ENCODE data around the gene MUC21.

MUC21 gene

DNA sequence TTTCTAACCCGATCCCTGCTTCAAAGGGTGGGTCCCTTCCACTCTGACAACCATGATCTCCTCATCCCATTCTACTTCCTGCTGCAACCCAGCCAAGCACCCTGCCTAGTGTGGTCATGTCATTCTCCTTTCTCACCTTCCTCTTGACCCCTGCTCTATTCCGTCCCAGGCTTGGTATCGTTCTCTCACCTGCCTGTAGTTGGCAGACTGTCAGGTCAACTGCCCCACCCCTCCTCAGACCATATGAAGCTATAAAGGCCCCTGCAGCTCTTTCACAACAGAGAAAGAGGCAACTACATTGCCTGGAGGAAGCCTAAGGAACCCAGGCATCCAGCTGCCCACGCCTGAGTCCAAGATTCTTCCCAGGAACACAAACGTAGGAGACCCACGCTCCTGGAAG, at the start of gene MUC21:
Gene MUC21, plus strand, starts transcription at position 280 of the 400 bp plus-strand sequence. CDS start 241 bp downstream, outside the sequence.
- Histone ChIP-seq H3K27me3 (ENCODE audit: control insufficient read depth, insufficient read depth, low read length) (no peaks in the 10 kb centered on the region), H3K4me3 (ENCODE audit: low read length) (no peak within 1 kb of the TSS), H3K36me3 (ENCODE audit: control insufficient read depth, insufficient read depth, low read length) (no peaks in the 10 kb centered on the region), H3K4me1 (ENCODE audit: control insufficient read depth, insufficient read depth, low read length) (no peaks in the 10 kb centered on the region), H3K9ac (ENCODE audit: low read length) (no peak within 1 kb of the TSS), H3K27ac (ENCODE audit: low read depth, low read length) (no peak within 1 kb of the TSS)

- Histone ChIP-seq H3K4me3 (ENCODE audit: low read length) (no peak overlapping the region), H3K27ac (ENCODE audit: low read depth, low read length) (no peak overlapping the region), H3K4me1 (ENCODE audit: control insufficient read depth, insufficient read depth, low read length) (no peaks in the 10 kb centered on the region), H3K9ac (ENCODE audit: low read length) (no peak overlapping the region), H3K27me3 (ENCODE audit: control insufficient read depth, insufficient read depth, low read length) (no peaks in the 10 kb centered on the region), H3K36me3 (ENCODE audit: control insufficient read depth, insufficient read depth, low read length) (no peaks in the 10 kb centered on the region)
These were observed 48.5 kb upstream of the MUC21 start for GRCh38 chr6:30935018-30935417.

- Histone ChIP-seq H3K27me3 (ENCODE audit: control insufficient read depth, insufficient read depth, low read length) (no peaks in the 10 kb centered on the region), H3K4me3 (ENCODE audit: low read length) (no peak overlapping the region), H3K36me3 (ENCODE audit: control insufficient read depth, insufficient read depth, low read length) (no peaks in the 10 kb centered on the region), H3K4me1 (ENCODE audit: control insufficient read depth, insufficient read depth, low read length) (no peaks in the 10 kb centered on the region), H3K27ac (ENCODE audit: low read depth, low read length) (no peak overlapping the region), H3K9ac (ENCODE audit: low read length) (no peak overlapping the region)
These were observed 46.3 kb upstream of the MUC21 start for GRCh38 chr6:30937265-30937664.

GRCh38 chr6:30938730-30939129, 44.8 kb upstream of the MUC21 start:
- Histone ChIP-seq H3K27me3 (ENCODE audit: control insufficient read depth, insufficient read depth, low read length) (peaks cover 5% of the 10 kb centered on the region), H3K4me1 (ENCODE audit: control insufficient read depth, insufficient read depth, low read length) (no peaks in the 10 kb centered on the region), H3K4me3 (ENCODE audit: low read length) (no peak overlapping the region), H3K9ac (ENCODE audit: low read length) (no peak overlapping the region), H3K36me3 (ENCODE audit: control insufficient read depth, insufficient read depth, low read length) (no peaks in the 10 kb centered on the region), H3K27ac (ENCODE audit: low read depth, low read length) (no peak overlapping the region)

DNA sequence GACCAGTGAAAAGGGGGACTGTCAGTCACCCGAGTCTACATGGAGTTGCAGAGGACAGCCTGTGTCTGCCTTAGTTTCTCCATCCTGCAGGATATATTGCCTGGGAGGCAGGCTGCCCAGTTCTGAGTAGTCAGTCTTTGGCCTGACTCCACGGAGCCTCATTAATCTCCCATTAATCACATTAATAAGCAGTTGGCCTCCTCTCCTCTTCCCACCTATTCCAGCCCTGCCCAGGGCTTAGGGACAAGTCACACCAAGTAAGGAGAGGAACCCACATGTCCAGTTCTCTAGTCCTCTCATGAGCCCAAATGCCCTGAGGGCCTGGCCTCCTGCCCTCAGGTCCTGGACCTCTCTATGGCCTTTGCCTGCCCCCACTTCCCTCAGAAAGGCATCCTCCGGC, 44.0 kb upstream of the MUC21 start:
- Histone ChIP-seq H3K27ac (ENCODE audit: low read depth, low read length) (no peak overlapping the region), H3K9ac (ENCODE audit: low read length) (no peak overlapping the region), H3K4me1 (ENCODE audit: control insufficient read depth, insufficient read depth, low read length) (no peaks in the 10 kb centered on the region), H3K36me3 (ENCODE audit: control insufficient read depth, insufficient read depth, low read length) (no peaks in the 10 kb centered on the region), H3K27me3 (ENCODE audit: control insufficient read depth, insufficient read depth, low read length) (peaks cover 5% of the 10 kb centered on the region), H3K4me3 (ENCODE audit: low read length) (no peak overlapping the region)

DNA sequence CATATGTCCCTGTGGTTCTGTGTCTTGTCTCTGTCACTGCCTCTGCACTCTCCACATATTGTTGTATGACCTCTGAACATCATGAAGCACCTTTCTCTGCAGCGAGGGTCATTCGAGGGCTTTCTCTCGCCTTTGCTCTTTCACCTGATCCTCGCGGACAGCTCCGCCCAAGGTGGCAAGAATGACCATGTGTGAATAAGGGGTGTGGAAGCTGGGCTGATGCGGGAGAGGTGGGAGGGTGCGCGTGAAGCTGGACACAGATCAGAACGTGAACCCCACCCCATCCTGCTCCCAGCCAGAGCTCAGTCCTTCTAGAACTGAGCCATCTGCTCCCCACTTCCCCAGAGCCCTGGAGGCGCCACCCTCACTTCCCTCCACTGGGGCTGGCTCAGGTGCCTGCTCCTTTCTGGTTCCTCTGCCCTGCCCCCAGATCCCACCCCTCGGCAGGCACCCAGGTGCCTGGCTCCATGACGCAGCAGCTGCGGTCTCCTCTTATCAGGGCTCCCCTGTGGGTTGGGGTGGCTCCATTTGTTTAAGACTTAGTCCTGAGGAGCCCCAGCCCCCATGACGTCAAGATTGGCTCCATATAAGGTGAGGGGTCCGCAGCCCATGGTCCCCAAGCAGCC, 43.0 kb upstream of the MUC21 start, which contains the start of gene MUCL3:
Gene MUCL3, plus strand, starts transcription at position 613 of the 626 bp plus-strand sequence. CDS start 27 bp downstream, outside the sequence.
- Histone ChIP-seq H3K9ac (ENCODE audit: low read length) (no peak within 1 kb of the TSS), H3K4me3 (ENCODE audit: low read length) (no peak within 1 kb of the TSS), H3K4me1 (ENCODE audit: control insufficient read depth, insufficient read depth, low read length) (no peaks in the 10 kb centered on the region), H3K36me3 (ENCODE audit: control insufficient read depth, insufficient read depth, low read length) (no peaks in the 10 kb centered on the region), H3K27me3 (ENCODE audit: control insufficient read depth, insufficient read depth, low read length) (peaks cover 5% of the 10 kb centered on the region), H3K27ac (ENCODE audit: low read depth, low read length) (no peak within 1 kb of the TSS)

- no peaks in the 10 kb centered on the region for H3K4me1 ChIP-seq (ENCODE audit: control insufficient read depth, insufficient read depth, low read length)
- no peak overlapping the region for H3K9ac ChIP-seq (ENCODE audit: low read length)
- no peak overlapping the region for H3K4me3 ChIP-seq (ENCODE audit: low read length)
- no peak overlapping the region for H3K27ac ChIP-seq (ENCODE audit: low read depth, low read length)
- peaks cover 5% of the 10 kb centered on the region for H3K27me3 ChIP-seq (ENCODE audit: control insufficient read depth, insufficient read depth, low read length)
- no peaks in the 10 kb centered on the region for H3K36me3 ChIP-seq (ENCODE audit: control insufficient read depth, insufficient read depth, low read length)
These were observed 41.0 kb upstream of the MUC21 start for GRCh38 chr6:30942338-30943060.

DNA sequence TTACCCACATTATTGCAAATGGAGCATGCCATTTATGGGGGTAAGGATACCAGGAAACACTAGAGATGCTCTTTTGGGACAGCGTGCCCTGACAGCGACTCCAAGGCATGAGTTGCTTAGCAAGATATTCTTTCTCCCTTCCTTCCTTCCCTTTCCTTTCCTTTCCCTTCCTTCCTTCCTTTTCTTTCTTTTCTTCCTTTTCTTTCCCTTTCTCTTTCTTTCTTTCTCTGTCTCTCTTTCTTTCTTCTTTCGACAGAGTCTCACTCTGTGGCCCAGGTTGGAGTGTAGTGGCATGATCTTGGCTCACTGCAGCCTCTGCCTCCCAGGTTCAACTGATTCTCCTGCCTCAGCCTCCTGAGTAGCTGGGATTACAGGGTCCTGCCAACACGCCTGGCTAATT, 39.5 kb upstream of the MUC21 start:
- H3K9ac ChIP-seq (ENCODE audit: low read length), result no peak overlapping the region
- no peaks in the 10 kb centered on the region for H3K4me1 ChIP-seq (ENCODE audit: control insufficient read depth, insufficient read depth, low read length)
- H3K27me3 ChIP-seq (ENCODE audit: control insufficient read depth, insufficient read depth, low read length), result peaks cover 5% of the 10 kb centered on the region
- H3K4me3 ChIP-seq (ENCODE audit: low read length), result no peak overlapping the region
- H3K27ac ChIP-seq (ENCODE audit: low read depth, low read length), result no peak overlapping the region
- no peaks in the 10 kb centered on the region for H3K36me3 ChIP-seq (ENCODE audit: control insufficient read depth, insufficient read depth, low read length)

- H3K4me1 ChIP-seq (ENCODE audit: control insufficient read depth, insufficient read depth, low read length), result no peaks in the 10 kb centered on the region
- H3K4me3 ChIP-seq (ENCODE audit: low read length), result no peak overlapping the region
- no peak overlapping the region for H3K27ac ChIP-seq (ENCODE audit: low read depth, low read length)
- no peaks in the 10 kb centered on the region for H3K36me3 ChIP-seq (ENCODE audit: control insufficient read depth, insufficient read depth, low read length)
- peaks cover 5% of the 10 kb centered on the region for H3K27me3 ChIP-seq (ENCODE audit: control insufficient read depth, insufficient read depth, low read length)
- H3K9ac ChIP-seq (ENCODE audit: low read length), result no peak overlapping the region
These were observed 38.2 kb upstream of the MUC21 start for GRCh38 chr6:30945281-30945680.

DNA sequence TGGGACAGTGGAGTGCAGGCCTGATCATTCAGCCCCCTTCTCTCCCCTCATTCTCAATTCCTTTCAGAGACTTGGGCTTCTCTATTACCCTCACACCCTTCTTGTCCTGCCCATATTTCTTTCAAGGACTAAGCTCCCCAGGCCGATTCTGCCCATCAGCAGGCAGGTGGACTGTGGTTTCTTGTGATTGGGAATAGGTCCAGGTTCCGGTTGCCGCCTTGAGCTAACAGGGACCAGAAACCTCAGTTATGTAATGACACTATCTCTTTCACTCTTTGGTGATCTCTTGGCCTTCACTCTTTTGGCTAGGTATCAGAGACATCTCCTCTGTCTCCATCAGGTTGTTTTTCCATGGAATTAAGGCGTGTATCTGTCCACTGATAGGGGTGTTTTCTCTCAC, 36.3 kb upstream of the MUC21 start:
- Histone ChIP-seq H3K9ac (ENCODE audit: low read length) (no peak overlapping the region), H3K27me3 (ENCODE audit: control insufficient read depth, insufficient read depth, low read length) (peaks cover 5% of the 10 kb centered on the region), H3K36me3 (ENCODE audit: control insufficient read depth, insufficient read depth, low read length) (no peaks in the 10 kb centered on the region), H3K27ac (ENCODE audit: low read depth, low read length) (no peak overlapping the region), H3K4me1 (ENCODE audit: control insufficient read depth, insufficient read depth, low read length) (no peaks in the 10 kb centered on the region), H3K4me3 (ENCODE audit: low read length) (no peak overlapping the region)

DNA sequence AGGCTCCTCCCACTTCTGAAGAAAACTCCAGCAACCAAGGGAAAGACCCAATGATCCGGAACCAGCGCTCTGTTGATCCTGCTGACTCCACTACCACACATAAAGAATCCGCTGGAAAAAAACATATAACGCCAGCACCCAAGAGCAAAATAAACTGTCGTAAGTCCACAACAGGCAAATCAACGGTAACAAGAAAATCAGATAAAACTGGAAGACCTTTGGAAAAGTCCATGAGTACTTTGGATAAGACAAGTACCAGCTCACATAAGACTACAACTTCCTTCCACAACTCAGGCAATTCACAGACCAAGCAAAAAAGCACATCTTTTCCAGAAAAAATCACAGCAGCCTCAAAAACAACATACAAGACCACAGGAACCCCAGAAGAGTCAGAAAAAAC, 34.7 kb upstream of the MUC21 start:
- Histone ChIP-seq H3K4me1 (ENCODE audit: control insufficient read depth, insufficient read depth, low read length) (no peaks in the 10 kb centered on the region), H3K27me3 (ENCODE audit: control insufficient read depth, insufficient read depth, low read length) (peaks cover 2% of the 10 kb centered on the region), H3K36me3 (ENCODE audit: control insufficient read depth, insufficient read depth, low read length) (no peaks in the 10 kb centered on the region), H3K9ac (ENCODE audit: low read length) (no peak overlapping the region), H3K4me3 (ENCODE audit: low read length) (no peak overlapping the region), H3K27ac (ENCODE audit: low read depth, low read length) (no peak overlapping the region)

DNA sequence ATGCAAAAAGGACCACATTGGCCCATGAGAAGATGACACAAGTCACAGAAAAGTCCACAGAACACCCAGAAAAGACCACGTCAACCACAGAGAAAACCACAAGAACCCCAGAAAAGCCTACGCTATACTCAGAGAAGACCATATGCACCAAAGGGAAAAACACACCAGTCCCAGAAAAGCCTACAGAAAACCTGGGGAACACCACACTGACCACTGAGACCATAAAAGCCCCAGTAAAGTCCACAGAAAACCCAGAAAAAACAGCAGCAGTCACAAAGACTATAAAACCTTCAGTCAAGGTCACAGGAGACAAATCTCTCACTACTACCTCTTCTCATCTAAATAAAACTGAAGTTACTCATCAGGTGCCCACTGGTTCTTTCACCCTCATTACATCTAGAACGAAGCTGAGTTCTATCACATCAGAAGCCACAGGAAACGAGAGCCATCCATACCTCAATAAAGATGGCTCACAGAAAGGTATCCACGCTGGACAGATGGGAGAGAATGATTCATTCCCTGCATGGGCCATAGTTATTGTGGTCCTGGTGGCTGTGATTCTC, 31.5 kb upstream of the MUC21 start:
- Histone ChIP-seq H3K9ac (ENCODE audit: low read length) (no peak overlapping the region), H3K4me1 (ENCODE audit: control insufficient read depth, insufficient read depth, low read length) (peaks cover 4% of the 10 kb centered on the region), H3K36me3 (ENCODE audit: control insufficient read depth, insufficient read depth, low read length) (no peaks in the 10 kb centered on the region), H3K4me3 (ENCODE audit: low read length) (no peak overlapping the region), H3K27ac (ENCODE audit: low read depth, low read length) (no peak overlapping the region), H3K27me3 (ENCODE audit: control insufficient read depth, insufficient read depth, low read length) (peaks cover 10% of the 10 kb centered on the region)
